OCI-LY7 (cell line): ENCODE data around the gene TOP1. TPM values are rescaled to one million over a fixed set of nuclear protein-coding genes. Genes with fewer than 3 reads are reported as not detected.

Experiments
- BruUV-seq: library from RNA; stranded (reverse); fragments of 400-500 nt; replicated peaks from 2 replicates; lab custom pipeline; 2021; lab: Mats Ljungman, UMichigan
- CTCF ChIA-PET: fragments of 300-600 bp; sonication (Branson Sonifier 250); formaldehyde crosslinking; loops from one replicate; lab custom pipeline; 2022; ENCODE audit warnings: antibody characterized with exemption; ENCODE audit not compliant: unreplicated experiment; lab: Charles Lee
- POLR2A ChIA-PET: fragments of 300-600 bp; sonication (Branson Sonifier 250); formaldehyde crosslinking; loops from one replicate; lab custom pipeline; 2022; ENCODE audit warnings: antibody characterized with exemption; lab: Charles Lee
- DNase-seq: peaks from one replicate; pipeline ENCODE4 v3.0.0-alpha.2; 2015; ENCODE audit warnings: low spot score
- H2AFZ ChIP-seq: fragments of 200-600 bp; sonication (generic), shearing (Covaris generic); 2 replicates; pipeline ENCODE4 v1.6.1; 2014; ENCODE audit warnings: mild to moderate bottlenecking, antibody characterized with exemption, low read length, moderate library complexity
- H3K27ac ChIP-seq: fragments of 200-600 bp; sonication (generic); 2 replicates; pipeline ENCODE4 v1.5.1; 2014; ENCODE audit warnings: mixed run types, low read depth, mild to moderate bottlenecking, moderate library complexity, low read length, inconsistent platforms; ENCODE audit not compliant: poor library complexity, severe bottlenecking
- H3K36me3 ChIP-seq: fragments of 200-600 bp; sonication (generic); 2 replicates; pipeline ENCODE4 v1.6.1; 2014; ENCODE audit warnings: mild to moderate bottlenecking, antibody characterized with exemption, low read length, moderate library complexity, mixed read lengths; ENCODE audit not compliant: insufficient read depth
- H3K4me1 ChIP-seq: fragments of 200-600 bp; sonication (generic); 2 replicates; pipeline ENCODE4 v1.5.1; 2014; ENCODE audit warnings: mild to moderate bottlenecking, low read length; ENCODE audit not compliant: insufficient read depth, poor library complexity, severe bottlenecking
- H3K4me2 ChIP-seq: fragments of 200-600 bp; sonication (generic); 2 replicates; pipeline ENCODE4 v1.6.1; 2014; ENCODE audit warnings: mild to moderate bottlenecking, low read length
- H3K4me3 ChIP-seq: fragments of 200-600 bp; sonication (generic); 2 replicates; pipeline ENCODE4 v1.5.1; 2014; ENCODE audit warnings: mild to moderate bottlenecking, low read depth, low read length; ENCODE audit not compliant: poor library complexity, severe bottlenecking
- H3K79me2 ChIP-seq: fragments of 200-600 bp; sonication (generic); 2 replicates; pipeline ENCODE4 v1.6.1; 2016; ENCODE audit warnings: low read depth, mild to moderate bottlenecking, low read length, moderate library complexity, mixed read lengths; ENCODE audit not compliant: insufficient read depth
- H3K9me2 ChIP-seq: fragments of 200-600 bp; sonication (generic); 2 replicates; pipeline ENCODE4 v1.6.1; 2016; ENCODE audit warnings: mild to moderate bottlenecking, low read length, mixed read lengths; ENCODE audit not compliant: insufficient read depth
- H3K9me3 ChIP-seq: fragments of 200-600 bp; sonication (generic); 2 replicates; pipeline ENCODE4 v1.6.1; 2014; ENCODE audit warnings: mild to moderate bottlenecking, mixed run types, low read length, mixed read lengths
- H4K20me1 ChIP-seq: fragments of 200-600 bp; sonication (generic); 2 replicates; pipeline ENCODE4 v1.6.1; 2014; ENCODE audit warnings: mild to moderate bottlenecking, antibody characterized with exemption, low read length, moderate library complexity, mixed read lengths; ENCODE audit not compliant: insufficient read depth
- CTCF ChIP-seq: fragments of 200-600 bp; sonication (generic); conservative IDR thresholded peaks from 2 replicates; pipeline ENCODE4 v1.5.1; 2014; ENCODE audit warnings: mild to moderate bottlenecking, antibody characterized with exemption, low read length, moderate library complexity, mixed read lengths
- EZH2phosphoT487 ChIP-seq: fragments of 200-600 bp; sonication (generic); IDR thresholded peaks from 2 replicates; pipeline ENCODE4 v1.6.1; 2018; ENCODE audit warnings: low read depth, borderline replicate concordance, mild to moderate bottlenecking, mixed run types, antibody characterized with exemption, low read length, moderate library complexity, mixed read lengths
- intact Hi-C: fragments of 100-400 bp; cut with micrococcal nuclease; formaldehyde crosslinking; loops from one replicate; pipeline ENCODE4 v1.10.0; 2022; ENCODE audit not compliant: unreplicated experiment
- total RNA-seq, 2 experiments: library from RNA; depleted of rRNA in 1 of 2; stranded (reverse); fragments of >200 nt in 1 of 2; shearing (Covaris generic) in 1 of 2; gene quantifications; 2 replicates each; pipeline ENCODE4 v1.2.3, GENCODE V29; 2014 to 2022

The TOP1 gene
- total RNA-seq, 2 experiments from 2014 or later = 44.6 to 200 TPM

GRCh38 chr20:40997116-40997515 lies 31.5 kb upstream of the TOP1 start:
- Histone ChIP-seq H3K4me1 (peaks cover 81% of the 10 kb centered on the region), H3K9me3 (no peaks in the 10 kb centered on the region; the same call in 1 of the 2 replicates), H3K27ac (peak overlapping the region; percentile 98), H3K79me2 (peaks cover 18% of the 10 kb centered on the region; the same call in 1 of the 2 replicates), H3K4me3 (peak overlapping the region; percentile 17), H2AFZ (peak overlapping the region; percentile 8; the same call in 1 of the 2 replicates), H3K4me2 (peak overlapping the region; percentile 65), H3K9me2 (no peaks in the 10 kb centered on the region), H4K20me1 (no peaks in the 10 kb centered on the region), H3K36me3 (no peaks in the 10 kb centered on the region)
- DNase-seq = peak; percentile 94
- TF ChIP-seq CTCF = no peak
- no peak for TF ChIP-seq EZH2phosphoT487
- BruUV-seq = no TSS peak
- ChIA-PET CTCF (interaction anchor here (1.0 to 1.3 kb wide), 2 partner anchors 14 to 30 kb away, joined by 3 to 8 read pairs; no protein-coding TSS in a partner anchor), POLR2A (interaction anchor here (0.6 to 1.5 kb wide), 6 partner anchors 10 to 44 kb away, joined by 3 to 8 read pairs (median 6); no protein-coding TSS in a partner anchor)
- intact Hi-C loops = no loop called here

- no peak for DNase-seq
- Histone ChIP-seq H3K36me3 (no peaks in the 10 kb centered on the region), H3K9me2 (no peaks in the 10 kb centered on the region), H3K79me2 (peaks cover 6% of the 10 kb centered on the region; the same call in 1 of the 2 replicates), H3K4me3 (no peak overlapping the region), H4K20me1 (no peaks in the 10 kb centered on the region), H3K4me1 (peaks cover 81% of the 10 kb centered on the region), H3K4me2 (no peak overlapping the region), H3K27ac (peak overlapping the region; percentile 16), H3K9me3 (no peaks in the 10 kb centered on the region; the same call in 1 of the 2 replicates), H2AFZ (no peak overlapping the region)
- TF ChIP-seq EZH2phosphoT487 (no peak), CTCF (no peak)
- intact Hi-C loops = no loop called here
- no TSS peak for BruUV-seq
- CTCF ChIA-PET = interaction anchor here (1.0 kb wide), 1 partner anchor 9 kb away, joined by 3 read pairs; no protein-coding TSS in a partner anchor
- POLR2A ChIA-PET = interaction anchor here (0.6 to 4.2 kb wide), 6 partner anchors 8 to 479 kb away, joined by 3 to 29 read pairs (median 4); no protein-coding TSS in a partner anchor
These were observed 28.8 kb upstream of the TOP1 start for GRCh38 chr20:40999841-41000240.

GRCh38 chr20:41000628-41001027 lies 28.0 kb upstream of the TOP1 start:
- Histone ChIP-seq H3K4me3 (no peak overlapping the region), H3K4me1 (peaks cover 81% of the 10 kb centered on the region), H2AFZ (no peak overlapping the region), H4K20me1 (no peaks in the 10 kb centered on the region), H3K4me2 (no peak overlapping the region), H3K36me3 (peaks cover 3% of the 10 kb centered on the region; the same call in 1 of the 2 replicates), H3K9me3 (peaks cover 6% of the 10 kb centered on the region; the same call in 1 of the 2 replicates), H3K27ac (no peak overlapping the region), H3K9me2 (no peaks in the 10 kb centered on the region), H3K79me2 (peaks cover under 1% of the 10 kb centered on the region; the same call in 1 of the 2 replicates)
- TF ChIP-seq EZH2phosphoT487 (no peak), CTCF (no peak)
- BruUV-seq = no TSS peak
- no peak for DNase-seq
- intact Hi-C loops = no loop called here
- CTCF ChIA-PET = no interaction called here
- POLR2A ChIA-PET = interaction anchor here (0.6 to 4.2 kb wide), 5 partner anchors 9 to 478 kb away, joined by 3 to 29 read pairs (median 5); no protein-coding TSS in a partner anchor
